Peyer's patch (tissue), 4 donors: Measurements from ENCODE around the gene NGB.

Experiments
- CTCF ChIP-seq, 6 experiments: fragments of 450-650 bp in 4 of 6; fragments of 200-600 bp in 2 of 6; sonication (generic) in 1 of 6; IDR thresholded peaks; one replicate each; pipeline ENCODE4 v1.5.1; 2017 to 2019; ENCODE audit warnings: antibody characterized with exemption in 6 of 6, mild to moderate bottlenecking in 3 of 6, moderate library complexity in 1 of 6
- POLR2A ChIP-seq, 2 donors: fragments of 450-650 bp; IDR thresholded peaks; one replicate each; pipeline ENCODE4 v1.5.1; 2017; ENCODE audit warnings: antibody characterized with exemption in 2 of 2, mild to moderate bottlenecking in 2 of 2, moderate library complexity in 2 of 2

GRCh38 chr14:77258566-77258965, 12.4 kb downstream of the NGB start:
- TF ChIP-seq CTCF (IDR thresholded peaks at IDR 0.05): no peak
- TF ChIP-seq POLR2A (IDR thresholded peaks at IDR 0.05): no peak
